KOPT-K1 (cell line): ENCODE measurements around the gene LRRTM4.

Experiments
- H3K27ac ChIP-seq: fragments of 200-600 bp; sonication (generic); 2 replicates; pipeline ENCODE4 v1.5.1; 2016; ENCODE audit warnings: antibody characterized with exemption, mild to moderate bottlenecking, low read depth, low read length; ENCODE audit not compliant: poor library complexity, severe bottlenecking
- H3K36me3 ChIP-seq: fragments of 200-600 bp; sonication (generic); 2 replicates; pipeline ENCODE4 v1.5.1; 2017; ENCODE audit warnings: antibody characterized with exemption, mild to moderate bottlenecking, low read length, moderate library complexity; ENCODE audit not compliant: insufficient read depth
- H3K9me3 ChIP-seq: fragments of 200-600 bp; sonication (generic); 2 replicates; pipeline ENCODE4 v1.5.1; 2017; ENCODE audit warnings: antibody characterized with exemption, low read length, mild to moderate bottlenecking; ENCODE audit not compliant: insufficient read depth, poor library complexity, severe bottlenecking

Gene LRRTM4

GRCh38 chr2:77521931-77522470, at the start of gene LRRTM4:
Gene LRRTM4 (minus strand): TSS chr2:77522376.
- H3K9me3 ChIP-seq = no peaks in the 10 kb centered on the region
- H3K36me3 ChIP-seq = no peaks in the 10 kb centered on the region
- H3K27ac ChIP-seq = no peak within 1 kb of the TSS

GRCh38 chr2:77571545-77571944, 49.4 kb upstream of the LRRTM4 start:
- no peaks in the 10 kb centered on the region for H3K36me3 ChIP-seq
- H3K9me3 ChIP-seq = no peaks in the 10 kb centered on the region
- no peak overlapping the region for H3K27ac ChIP-seq

- no peak overlapping the region for H3K27ac ChIP-seq
- no peaks in the 10 kb centered on the region for H3K36me3 ChIP-seq
- H3K9me3 ChIP-seq = no peaks in the 10 kb centered on the region
Observed at GRCh38 chr2:77567723-77568122, 45.5 kb upstream of the LRRTM4 start.

- Histone ChIP-seq H3K36me3 (no peaks in the 10 kb centered on the region), H3K9me3 (no peaks in the 10 kb centered on the region), H3K27ac (no peak overlapping the region)
Observed at GRCh38 chr2:77566582-77566981, 44.4 kb upstream of the LRRTM4 start.

GRCh38 chr2:77566131-77566530, 44.0 kb upstream of the LRRTM4 start:
- H3K9me3 ChIP-seq = no peaks in the 10 kb centered on the region
- no peaks in the 10 kb centered on the region for H3K36me3 ChIP-seq
- H3K27ac ChIP-seq = no peak overlapping the region

- Histone ChIP-seq H3K27ac (no peak overlapping the region), H3K36me3 (no peaks in the 10 kb centered on the region), H3K9me3 (no peaks in the 10 kb centered on the region)
Observed at GRCh38 chr2:77552956-77553355, 30.8 kb upstream of the LRRTM4 start.

- Histone ChIP-seq H3K36me3 (no peaks in the 10 kb centered on the region), H3K9me3 (no peaks in the 10 kb centered on the region), H3K27ac (no peak overlapping the region)
Observed at GRCh38 chr2:77538031-77538430, 15.9 kb upstream of the LRRTM4 start.

- H3K27ac ChIP-seq = no peak overlapping the region
- H3K36me3 ChIP-seq = no peaks in the 10 kb centered on the region
- no peaks in the 10 kb centered on the region for H3K9me3 ChIP-seq
Observed at GRCh38 chr2:77522888-77523287, 712 bp upstream of the LRRTM4 start.

GRCh38 chr2:77521548-77521891, 656 bp downstream of the LRRTM4 start:
- Histone ChIP-seq H3K9me3 (no peaks in the 10 kb centered on the region), H3K27ac (no peak overlapping the region), H3K36me3 (no peaks in the 10 kb centered on the region)

- no peaks in the 10 kb centered on the region for H3K36me3 ChIP-seq
- no peak overlapping the region for H3K27ac ChIP-seq
- no peaks in the 10 kb centered on the region for H3K9me3 ChIP-seq
Observed at GRCh38 chr2:77520641-77521547, 1.3 kb downstream of the LRRTM4 start.

- Histone ChIP-seq H3K9me3 (no peaks in the 10 kb centered on the region), H3K27ac (no peak overlapping the region), H3K36me3 (no peaks in the 10 kb centered on the region)
Observed at GRCh38 chr2:77519888-77520506, 2.2 kb downstream of the LRRTM4 start.

GRCh38 chr2:77519164-77519887, 2.9 kb downstream of the LRRTM4 start:
- no peak overlapping the region for H3K27ac ChIP-seq
- no peaks in the 10 kb centered on the region for H3K36me3 ChIP-seq
- H3K9me3 ChIP-seq = no peaks in the 10 kb centered on the region

- Histone ChIP-seq H3K9me3 (no peaks in the 10 kb centered on the region), H3K36me3 (no peaks in the 10 kb centered on the region), H3K27ac (no peak overlapping the region)
Observed at GRCh38 chr2:77518311-77518710, 3.9 kb downstream of the LRRTM4 start.

- no peak overlapping the region for H3K27ac ChIP-seq
- no peaks in the 10 kb centered on the region for H3K9me3 ChIP-seq
Observed at GRCh38 chr2:77513191-77513590, 9.0 kb downstream of the LRRTM4 start.

GRCh38 chr2:77512507-77512906, 9.7 kb downstream of the LRRTM4 start:
- no peaks in the 10 kb centered on the region for H3K9me3 ChIP-seq
- H3K36me3 ChIP-seq = no peaks in the 10 kb centered on the region
- H3K27ac ChIP-seq = no peak overlapping the region

More at GRCh38 chr2:77513191-77513590, 9.0 kb downstream of the LRRTM4 start:
- no peaks in the 10 kb centered on the region for H3K36me3 ChIP-seq
